Amniotic epithelial cell (primary cell): Measurements from ENCODE around the gene HPN.
"Not testable (repeated sequence)": the region's sequence is repeated elsewhere in the genome, so short reads cannot be mapped to it uniquely, and the experiment has no call there.

Experiments used
- DNase-seq: peaks from one replicate; pipeline ENCODE4 v3.0.0-alpha.2; 2010; ENCODE audit warnings: low read depth

Gene HPN

GRCh38 chr19:35084509-35084762, 42.9 kb downstream of the HPN start:
- DNase-seq, result no peak

- no peak for DNase-seq
Measured at GRCh38 chr19:35085947-35086346, 44.4 kb downstream of the HPN start.

- no peak for DNase-seq
Measured at GRCh38 chr19:35086455-35086854, 44.9 kb downstream of the HPN start.

- DNase-seq, result no peak
Measured at GRCh38 chr19:35087393-35087792, 45.9 kb downstream of the HPN start.

- peak; percentile 87 for DNase-seq
Measured at GRCh38 chr19:35088131-35088913, 46.8 kb downstream of the HPN start.

- no peak for DNase-seq
Measured at GRCh38 chr19:35089554-35089953, 48.0 kb downstream of the HPN start.

GRCh38 chr19:35090160-35090505, 48.6 kb downstream of the HPN start:
- DNase-seq, result no peak

- peak; percentile 43 for DNase-seq
Measured at GRCh38 chr19:35090506-35091214, 49.1 kb downstream of the HPN start.

- DNase-seq, result no peak
Measured at GRCh38 chr19:35093430-35093829, 51.9 kb downstream of the HPN start.

GRCh38 chr19:35093941-35094647, 52.6 kb downstream of the HPN start:
- DNase-seq, result no peak

GRCh38 chr19:35094656-35095055, 53.1 kb downstream of the HPN start:
- no peak for DNase-seq

- no peak for DNase-seq
Measured at GRCh38 chr19:35095667-35096368, 54.3 kb downstream of the HPN start.

- no peak for DNase-seq
Measured at GRCh38 chr19:35098413-35099049, 57.0 kb downstream of the HPN start.

GRCh38 chr19:35099155-35099896, 57.8 kb downstream of the HPN start:
- DNase-seq, result no peak

- no peak for DNase-seq
Measured at GRCh38 chr19:35099897-35100275, 58.4 kb downstream of the HPN start.

GRCh38 chr19:35100588-35101533, 59.3 kb downstream of the HPN start:
- DNase-seq, result no peak

GRCh38 chr19:35101949-35102348, 60.4 kb downstream of the HPN start:
- DNase-seq, result not testable (repeated sequence)

GRCh38 chr19:35103614-35104013, 62.1 kb downstream of the HPN start:
- not testable (repeated sequence) for DNase-seq

GRCh38 chr19:35104361-35104760, 62.8 kb downstream of the HPN start:
- no peak for DNase-seq

GRCh38 chr19:35105047-35105410, 63.5 kb downstream of the HPN start:
- DNase-seq, result no peak
